ENCODE measurements around the gene MDN1.

DNA sequence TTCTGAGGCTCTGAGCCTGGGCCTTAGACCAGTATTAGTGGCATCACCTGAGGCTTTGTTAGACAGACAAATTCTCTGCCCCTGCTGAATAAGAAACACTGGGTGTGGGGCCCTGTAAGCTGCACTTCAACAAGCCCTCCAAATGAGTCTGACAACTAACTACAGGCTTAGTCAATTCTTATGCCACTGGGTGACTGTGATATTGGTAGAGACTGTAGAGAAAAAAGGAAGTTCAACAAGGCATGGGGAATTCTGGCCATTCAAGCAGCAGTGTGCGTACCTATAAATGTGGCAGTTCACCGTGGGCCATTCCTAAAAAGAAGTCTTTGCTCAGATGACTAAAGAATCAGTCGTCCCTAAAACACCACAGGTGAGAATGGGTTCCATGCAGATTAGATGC is 82.7 kb downstream of the MDN1 start:
- TF ChIP-seq MAFK (IDR thresholded peaks at IDR 0.05; ENCODE audit: partially characterized antibody) (no peak), E2F6 (IDR thresholded peaks at IDR 0.05; ENCODE audit: borderline replicate concordance, low read depth) (no peak), CHD2 (IDR thresholded peaks at IDR 0.05; ENCODE audit: low read length, partially characterized antibody) (no peak), HOXA7 (CRISPR knock-in tag; IDR thresholded peaks at IDR 0.05) (no peak), POLR2A (IDR thresholded peaks at IDR 0.05; ENCODE audit: low read length) (no peak)
- TF ChIP-seq, protein P1, sequence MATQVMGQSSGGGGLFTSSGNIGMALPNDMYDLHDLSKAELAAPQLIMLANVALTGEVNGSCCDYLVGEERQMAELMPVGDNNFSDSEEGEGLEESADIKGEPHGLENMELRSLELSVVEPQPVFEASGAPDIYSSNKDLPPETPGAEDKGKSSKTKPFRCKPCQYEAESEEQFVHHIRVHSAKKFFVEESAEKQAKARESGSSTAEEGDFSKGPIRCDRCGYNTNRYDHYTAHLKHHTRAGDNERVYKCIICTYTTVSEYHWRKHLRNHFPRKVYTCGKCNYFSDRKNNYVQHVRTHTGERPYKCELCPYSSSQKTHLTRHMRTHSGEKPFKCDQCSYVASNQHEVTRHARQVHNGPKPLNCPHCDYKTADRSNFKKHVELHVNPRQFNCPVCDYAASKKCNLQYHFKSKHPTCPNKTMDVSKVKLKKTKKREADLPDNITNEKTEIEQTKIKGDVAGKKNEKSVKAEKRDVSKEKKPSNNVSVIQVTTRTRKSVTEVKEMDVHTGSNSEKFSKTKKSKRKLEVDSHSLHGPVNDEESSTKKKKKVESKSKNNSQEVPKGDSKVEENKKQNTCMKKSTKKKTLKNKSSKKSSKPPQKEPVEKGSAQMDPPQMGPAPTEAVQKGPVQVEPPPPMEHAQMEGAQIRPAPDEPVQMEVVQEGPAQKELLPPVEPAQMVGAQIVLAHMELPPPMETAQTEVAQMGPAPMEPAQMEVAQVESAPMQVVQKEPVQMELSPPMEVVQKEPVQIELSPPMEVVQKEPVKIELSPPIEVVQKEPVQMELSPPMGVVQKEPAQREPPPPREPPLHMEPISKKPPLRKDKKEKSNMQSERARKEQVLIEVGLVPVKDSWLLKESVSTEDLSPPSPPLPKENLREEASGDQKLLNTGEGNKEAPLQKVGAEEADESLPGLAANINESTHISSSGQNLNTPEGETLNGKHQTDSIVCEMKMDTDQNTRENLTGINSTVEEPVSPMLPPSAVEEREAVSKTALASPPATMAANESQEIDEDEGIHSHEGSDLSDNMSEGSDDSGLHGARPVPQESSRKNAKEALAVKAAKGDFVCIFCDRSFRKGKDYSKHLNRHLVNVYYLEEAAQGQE (IDR thresholded peaks at IDR 0.05): no peak

Data from A549 (cell line).